HG03280 (cell line): ENCODE data around the gene PRR23B.
"Not testable (repeated sequence)": the region's sequence is repeated elsewhere in the genome, so short reads cannot be mapped to it uniquely, and the experiment has no call there.

Experiments used
- ATAC-seq: cut with Tn5 transposase; IDR thresholded peaks from one replicate; pipeline ENCODE4 v1.9.1; 2021; ENCODE audit warnings: mild to moderate bottlenecking, moderate library complexity; ENCODE audit not compliant: unreplicated experiment

PRR23B gene

GRCh38 chr3:139020868-139021234 is at the start of gene PRR23B:
Gene PRR23B, minus strand, starts transcription at chr3:139020926. Its CDS starts 265 bp downstream, at chr3:139020661.
- ATAC-seq, result no peak

DNA sequence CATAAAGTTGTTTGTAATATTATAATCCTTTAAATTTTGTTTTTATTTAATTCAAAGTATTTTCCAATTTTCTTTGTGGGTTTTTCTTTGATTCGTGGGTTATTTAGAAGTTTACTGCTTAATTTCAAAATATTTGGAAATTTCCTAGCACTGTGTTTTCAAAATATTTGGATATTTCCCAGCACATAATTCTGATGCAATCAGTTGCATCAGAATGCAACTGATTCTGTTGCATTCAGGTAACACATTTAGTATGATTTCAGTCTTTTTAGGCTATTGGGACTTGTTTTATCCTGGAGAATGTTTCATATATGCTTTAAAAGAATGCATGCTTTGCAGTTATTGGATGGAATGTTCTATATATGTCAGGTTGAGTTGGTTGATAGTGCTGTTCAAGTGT is 42.2 kb upstream of the PRR23B start:
- ATAC-seq, result no peak

GRCh38 chr3:139052802-139053600 is 32.3 kb upstream of the PRR23B start:
- no peak for ATAC-seq

GRCh38 chr3:139044366-139045210 is 23.9 kb upstream of the PRR23B start, which contains the start of gene PRR23C:
Gene PRR23C, minus strand, starts transcription at chr3:139044892. Its CDS starts 272 bp downstream, at chr3:139044620.
- no peak for ATAC-seq

- no peak for ATAC-seq
Measured at GRCh38 chr3:139043554-139044365, 23.0 kb upstream of the PRR23B start.

DNA sequence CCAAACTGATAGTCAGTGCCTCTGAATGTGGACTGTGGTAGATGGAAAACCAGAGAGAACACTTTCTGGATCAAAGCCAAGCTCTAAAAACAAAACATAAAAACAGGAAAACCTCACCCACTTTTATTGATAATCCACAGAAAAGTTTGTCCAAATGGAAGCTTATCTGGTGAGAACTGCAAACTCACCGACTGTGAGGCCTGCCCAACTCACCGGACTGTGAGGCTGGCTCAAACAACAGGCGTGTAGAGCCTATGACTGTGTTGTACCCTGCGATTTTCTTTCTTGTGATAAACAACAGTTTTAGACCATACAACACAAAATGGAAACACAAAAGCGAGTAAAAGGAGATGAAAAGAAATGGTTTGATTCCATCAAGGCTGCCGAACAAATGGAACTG is 16.8 kb upstream of the PRR23B start:
- no peak for ATAC-seq

DNA sequence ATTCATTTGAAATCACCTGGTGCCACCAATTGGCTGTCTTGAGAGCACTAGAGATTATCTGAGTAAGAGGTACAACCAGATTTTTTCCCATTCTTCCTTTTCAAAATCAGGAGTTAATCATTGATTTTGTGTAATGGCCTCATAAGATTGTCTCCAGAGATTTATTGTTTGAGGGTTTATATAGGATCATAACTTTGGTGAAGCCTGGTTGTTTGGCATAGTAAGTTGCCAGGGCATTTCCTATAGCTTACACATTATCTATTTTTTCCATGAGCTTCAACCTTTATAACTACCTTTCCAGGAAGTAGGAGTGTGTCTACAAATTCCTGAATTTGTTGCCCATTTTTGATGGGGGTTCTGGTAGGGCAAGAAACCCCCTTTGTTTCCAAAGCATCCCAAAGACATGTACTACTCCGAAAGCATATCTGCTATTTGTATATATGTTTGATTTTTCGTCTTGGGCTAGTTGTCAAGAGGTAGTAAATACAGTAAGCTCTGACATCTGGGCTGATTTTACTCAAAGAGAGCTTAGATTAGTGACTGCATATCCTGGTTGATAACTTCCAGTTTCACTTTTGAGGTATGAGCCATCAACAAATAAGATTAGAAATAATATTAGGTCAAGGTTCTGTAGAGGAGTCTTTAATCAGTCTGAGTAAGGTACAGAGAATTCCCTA is 11.7 kb upstream of the PRR23B start:
- ATAC-seq, result no peak

DNA sequence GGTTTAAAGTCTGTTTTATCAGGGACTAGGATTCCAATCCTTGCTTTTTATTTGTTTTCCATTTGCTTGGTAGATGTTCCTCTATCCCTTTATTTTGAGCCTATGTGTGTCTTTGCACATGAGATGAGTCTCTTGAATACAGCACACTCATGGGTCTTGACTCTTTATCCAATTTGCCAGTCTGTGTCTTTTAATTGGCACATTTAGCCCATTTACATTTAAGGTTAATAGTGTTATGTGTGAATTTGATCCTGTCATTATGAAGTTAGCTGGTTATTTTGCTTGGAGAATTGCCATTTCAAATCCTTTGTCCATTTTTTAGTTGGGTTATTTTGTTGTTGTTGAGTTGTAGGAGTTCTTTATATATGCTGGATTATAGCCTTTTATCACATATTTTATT is 9.8 kb upstream of the PRR23B start:
- ATAC-seq, result not testable (repeated sequence)

GRCh38 chr3:139024968-139025367 is 4.2 kb upstream of the PRR23B start:
- no peak for ATAC-seq

DNA sequence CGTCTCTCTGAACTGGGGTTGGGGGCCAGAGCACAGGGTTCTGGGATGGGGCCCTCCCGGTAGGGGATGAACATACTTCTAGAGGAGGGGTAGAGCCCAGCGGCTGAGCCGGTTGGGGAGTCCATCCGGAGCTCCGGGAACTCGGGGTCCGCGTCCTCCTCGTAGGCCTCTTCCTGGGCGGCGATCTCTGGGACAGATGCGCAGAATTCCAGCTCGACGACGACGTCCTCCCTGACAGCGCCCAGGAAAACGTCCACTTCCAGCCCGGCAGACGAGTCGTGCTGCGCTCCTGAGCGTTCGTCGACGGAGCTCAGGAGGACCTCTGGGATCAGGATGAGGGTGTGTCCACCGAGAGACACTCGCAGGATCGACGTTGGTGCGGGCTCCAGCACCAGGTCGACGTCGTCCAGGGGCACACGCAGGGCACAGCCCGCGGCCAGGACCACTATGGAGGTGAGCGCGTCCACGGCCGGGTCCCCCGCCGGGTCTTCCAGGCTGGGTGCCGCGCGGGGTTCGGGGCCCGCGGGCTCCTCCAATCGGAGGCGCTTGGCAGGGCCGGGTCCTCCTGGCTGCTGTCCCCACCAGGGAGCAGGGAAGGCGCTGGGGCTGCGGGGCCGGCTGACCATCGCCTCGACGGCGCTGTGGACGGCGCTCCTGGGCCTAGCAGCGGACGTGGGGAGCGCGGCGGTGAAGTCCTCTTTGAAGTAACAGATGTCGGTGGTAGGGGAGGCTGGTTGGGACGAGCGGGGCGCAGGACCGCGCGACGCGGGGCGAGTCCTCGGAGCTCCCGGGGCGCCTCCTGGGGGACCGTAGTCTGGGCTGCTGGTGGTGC is 474 bp downstream of the PRR23B start:
- ATAC-seq, result no peak

- no peak for ATAC-seq
Measured at GRCh38 chr3:139016430-139017048, 4.2 kb downstream of the PRR23B start.

- ATAC-seq, result no peak
Measured at GRCh38 chr3:139006051-139006716, 14.5 kb downstream of the PRR23B start, which contains the start of gene PRR23A. Gene PRR23A, minus strand, starts transcription at chr3:139006268. Its CDS starts 0 bp downstream, at chr3:139006268.

DNA sequence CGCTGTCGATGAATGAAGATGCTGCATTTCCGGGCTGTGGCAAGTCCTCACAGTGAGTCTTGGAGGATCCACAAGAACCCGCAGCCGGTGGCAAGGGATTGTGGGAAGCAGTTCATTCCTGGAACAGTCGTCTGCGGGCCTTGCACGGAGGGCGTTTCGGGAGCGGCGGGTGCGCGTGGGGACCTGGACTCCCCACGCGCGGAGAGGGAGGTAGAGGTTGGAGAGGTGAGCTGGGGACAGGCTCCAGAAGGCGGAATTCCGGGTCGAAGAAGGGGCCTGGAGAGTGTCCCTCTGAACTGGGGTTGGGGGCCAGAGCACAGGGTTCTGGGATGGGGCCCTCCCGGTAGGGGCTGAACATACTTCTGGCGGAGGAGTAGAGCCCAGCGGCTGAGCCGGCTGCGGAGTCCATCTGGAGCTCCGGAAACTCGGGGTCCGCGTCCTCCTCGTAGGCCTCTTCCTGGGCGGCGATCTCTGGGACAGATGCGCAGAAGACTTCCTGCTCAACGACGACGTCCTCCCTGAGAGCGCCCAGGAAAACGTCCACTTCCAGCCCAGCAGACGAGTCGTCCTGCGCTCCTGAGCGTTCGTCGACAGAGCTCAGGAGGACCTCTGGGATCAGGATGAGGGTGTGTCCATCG is 15.3 kb downstream of the PRR23B start:
- ATAC-seq, result no peak

DNA sequence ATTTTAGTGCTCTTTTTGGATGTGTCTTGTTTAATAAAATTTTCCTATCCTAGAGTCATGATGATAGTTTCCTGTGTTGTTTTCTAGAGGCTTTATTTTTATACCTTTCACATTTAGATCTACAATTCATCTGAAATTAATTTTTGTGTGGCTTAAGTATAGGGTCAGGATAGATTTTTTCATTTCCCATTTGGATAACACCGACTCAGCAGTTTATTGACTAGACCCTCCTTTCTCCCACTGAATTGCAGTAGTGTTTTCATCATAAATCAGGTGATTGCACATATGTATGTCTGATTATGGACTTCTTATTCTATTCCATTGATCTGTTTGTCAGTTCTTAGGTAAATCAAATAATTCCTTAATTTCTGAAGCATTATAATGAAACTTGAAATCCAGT is 25.0 kb downstream of the PRR23B start:
- no peak for ATAC-seq

DNA sequence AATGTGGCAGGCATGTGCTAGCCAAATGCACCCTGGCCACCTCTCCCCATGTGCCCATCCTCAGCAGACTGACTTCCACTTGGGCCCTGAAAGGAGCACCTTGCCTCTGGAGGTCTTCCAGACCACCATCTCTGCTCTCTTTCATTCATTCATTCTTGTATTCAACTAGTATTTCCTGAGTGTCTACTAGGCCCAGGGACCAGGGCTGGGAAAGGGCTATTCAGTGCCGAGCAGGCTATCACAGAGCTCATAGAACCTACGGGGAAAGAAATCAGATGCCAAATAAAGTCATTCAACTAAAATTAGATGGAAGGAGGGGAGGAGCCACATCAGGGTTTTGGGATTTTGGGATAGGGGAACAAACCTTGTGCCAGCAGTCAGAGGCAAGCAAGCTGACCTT is 33.5 kb downstream of the PRR23B start:
- no peak for ATAC-seq

GRCh38 chr3:138985932-138986331 is 34.8 kb downstream of the PRR23B start:
- no peak for ATAC-seq

- ATAC-seq, result no peak
Measured at GRCh38 chr3:138984816-138985215, 35.9 kb downstream of the PRR23B start.

DNA sequence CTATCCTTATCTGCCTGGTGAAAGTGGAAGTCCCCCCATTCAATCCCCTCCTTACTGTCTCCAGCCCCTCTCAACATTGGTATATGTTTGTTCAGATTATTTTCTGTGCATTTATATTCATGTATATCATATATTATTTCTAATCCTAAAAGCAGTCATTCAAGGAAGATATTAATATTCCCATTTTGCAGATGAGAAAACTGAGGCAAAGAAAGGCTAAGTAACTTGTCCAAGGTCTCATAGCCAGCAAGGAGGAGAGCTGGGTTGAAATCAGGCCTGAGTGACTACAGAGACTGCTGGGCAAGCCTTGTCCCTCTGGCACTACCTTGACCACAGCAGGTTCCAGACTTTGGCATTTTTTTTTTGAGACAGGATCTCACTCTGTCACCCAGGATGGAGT is 44.7 kb downstream of the PRR23B start:
- ATAC-seq, result no peak
